ENCODE measurements around the gene MEF2C. TPM values are rescaled to one million over a fixed set of nuclear protein-coding genes. Genes with fewer than 3 reads are reported as not detected.
A peak's percentile ranks its signal among the peaks of the same experiment; 100 is the strongest.

Gene MEF2C
- total RNA-seq, 1 donor from 2014 or later, result 24.1 TPM

DNA sequence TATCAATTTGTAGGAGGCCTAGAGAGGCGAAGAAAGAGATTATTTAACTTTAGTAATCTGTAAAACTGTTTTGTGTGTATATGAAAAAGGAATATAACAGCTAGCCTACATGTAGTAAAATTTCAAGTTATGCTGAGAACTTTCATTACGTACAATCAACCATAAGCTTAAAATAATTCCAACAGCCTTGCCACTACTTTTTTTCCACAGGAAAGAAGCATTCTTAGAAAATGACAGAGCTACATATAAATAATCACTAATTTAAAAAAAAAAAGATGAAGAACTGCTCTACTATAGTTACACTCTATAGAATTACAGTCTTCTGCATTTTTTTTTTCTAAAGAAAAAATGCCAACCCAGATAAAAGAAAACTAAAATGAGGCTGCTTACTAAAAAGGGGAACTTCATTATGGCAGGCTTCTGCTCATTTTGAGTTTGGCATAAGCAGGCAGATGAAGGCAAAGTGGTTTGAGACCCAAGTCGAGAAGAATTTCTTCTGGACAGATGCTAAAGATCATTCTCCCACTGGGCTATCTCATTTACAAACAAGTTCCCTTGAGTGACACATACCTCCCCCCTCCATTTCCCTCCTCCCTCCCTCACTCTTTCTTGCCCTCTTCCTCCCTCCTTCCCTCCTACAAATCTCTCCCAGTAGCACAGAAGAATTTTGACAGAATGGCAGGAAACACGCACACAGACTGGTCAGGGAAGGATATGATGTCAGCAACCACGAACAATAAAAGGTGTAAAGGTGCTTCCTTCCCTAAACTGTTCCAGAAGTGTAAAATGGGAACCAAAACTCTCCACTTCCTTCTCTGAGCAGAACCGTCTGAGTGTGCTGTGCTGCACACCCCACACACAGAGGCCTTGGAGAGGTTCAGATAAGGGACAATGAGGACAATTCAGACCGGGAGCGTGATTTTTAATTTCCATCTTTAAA lies 56.1 kb downstream of the MEF2C start:
- Mint-ChIP-seq H3K9me3 (ENCODE audit: unreplicated experiment) (peaks cover 2% of the 10 kb centered on the region), H3K36me3 (ENCODE audit: unreplicated experiment) (no peaks in the 10 kb centered on the region), H3K27ac (ENCODE audit: unreplicated experiment) (peak overlapping the region; percentile 44), H3K27me3 (ENCODE audit: unreplicated experiment) (peaks cover 2% of the 10 kb centered on the region), H3K4me3 (ENCODE audit: unreplicated experiment) (no peak overlapping the region), H3K4me1 (ENCODE audit: low read depth, unreplicated experiment) (peaks cover 32% of the 10 kb centered on the region)
- no peak for DNase-seq
- TF ChIP-seq, protein P1, sequence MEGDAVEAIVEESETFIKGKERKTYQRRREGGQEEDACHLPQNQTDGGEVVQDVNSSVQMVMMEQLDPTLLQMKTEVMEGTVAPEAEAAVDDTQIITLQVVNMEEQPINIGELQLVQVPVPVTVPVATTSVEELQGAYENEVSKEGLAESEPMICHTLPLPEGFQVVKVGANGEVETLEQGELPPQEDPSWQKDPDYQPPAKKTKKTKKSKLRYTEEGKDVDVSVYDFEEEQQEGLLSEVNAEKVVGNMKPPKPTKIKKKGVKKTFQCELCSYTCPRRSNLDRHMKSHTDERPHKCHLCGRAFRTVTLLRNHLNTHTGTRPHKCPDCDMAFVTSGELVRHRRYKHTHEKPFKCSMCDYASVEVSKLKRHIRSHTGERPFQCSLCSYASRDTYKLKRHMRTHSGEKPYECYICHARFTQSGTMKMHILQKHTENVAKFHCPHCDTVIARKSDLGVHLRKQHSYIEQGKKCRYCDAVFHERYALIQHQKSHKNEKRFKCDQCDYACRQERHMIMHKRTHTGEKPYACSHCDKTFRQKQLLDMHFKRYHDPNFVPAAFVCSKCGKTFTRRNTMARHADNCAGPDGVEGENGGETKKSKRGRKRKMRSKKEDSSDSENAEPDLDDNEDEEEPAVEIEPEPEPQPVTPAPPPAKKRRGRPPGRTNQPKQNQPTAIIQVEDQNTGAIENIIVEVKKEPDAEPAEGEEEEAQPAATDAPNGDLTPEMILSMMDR (IDR thresholded peaks at IDR 0.05; ENCODE audit: partially characterized antibody, unreplicated experiment), result no peak

DNA sequence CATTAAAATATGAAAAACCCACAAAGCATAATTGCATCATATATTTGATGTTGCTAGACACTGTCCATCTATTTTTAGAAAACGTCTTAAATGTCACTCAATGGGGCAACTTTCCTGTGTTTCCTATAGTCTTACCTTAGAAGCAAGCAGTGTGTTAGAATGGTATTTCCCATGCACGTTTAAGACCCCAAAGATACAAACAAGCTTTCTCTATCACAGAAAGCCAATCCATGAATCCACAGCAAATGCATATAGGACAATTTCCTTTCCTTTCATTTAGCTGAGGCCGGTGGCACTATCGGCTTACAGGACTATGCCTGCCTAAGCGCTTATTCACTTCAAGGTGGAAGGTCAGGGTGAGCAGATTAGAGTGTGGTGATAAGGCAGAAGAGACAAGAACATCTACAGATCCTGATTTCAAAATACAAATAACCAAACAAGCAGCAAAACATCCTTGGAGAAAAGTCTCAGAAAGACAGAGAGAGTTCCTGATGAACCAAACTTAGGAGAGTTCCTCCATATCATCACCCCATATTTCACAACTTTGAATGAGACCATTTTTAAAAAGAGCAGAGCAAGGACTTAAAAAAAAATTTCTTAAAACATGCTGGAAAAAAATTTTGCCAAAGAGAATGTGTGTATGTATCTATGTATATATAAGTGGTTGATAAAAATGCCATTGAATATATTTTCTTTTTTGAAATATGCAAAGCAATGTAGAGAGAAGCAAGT lies 57.2 kb downstream of the MEF2C start:
- TF ChIP-seq, protein P1 (IDR thresholded peaks at IDR 0.05; ENCODE audit: partially characterized antibody, unreplicated experiment), result no peak
- DNase-seq, result no peak
- Mint-ChIP-seq H3K36me3 (ENCODE audit: unreplicated experiment) (no peaks in the 10 kb centered on the region), H3K27ac (ENCODE audit: unreplicated experiment) (peak overlapping the region; percentile 40), H3K4me1 (ENCODE audit: low read depth, unreplicated experiment) (peaks cover 29% of the 10 kb centered on the region), H3K27me3 (ENCODE audit: unreplicated experiment) (peaks cover 2% of the 10 kb centered on the region), H3K9me3 (ENCODE audit: unreplicated experiment) (peaks cover 2% of the 10 kb centered on the region), H3K4me3 (ENCODE audit: unreplicated experiment) (no peak overlapping the region)

DNA sequence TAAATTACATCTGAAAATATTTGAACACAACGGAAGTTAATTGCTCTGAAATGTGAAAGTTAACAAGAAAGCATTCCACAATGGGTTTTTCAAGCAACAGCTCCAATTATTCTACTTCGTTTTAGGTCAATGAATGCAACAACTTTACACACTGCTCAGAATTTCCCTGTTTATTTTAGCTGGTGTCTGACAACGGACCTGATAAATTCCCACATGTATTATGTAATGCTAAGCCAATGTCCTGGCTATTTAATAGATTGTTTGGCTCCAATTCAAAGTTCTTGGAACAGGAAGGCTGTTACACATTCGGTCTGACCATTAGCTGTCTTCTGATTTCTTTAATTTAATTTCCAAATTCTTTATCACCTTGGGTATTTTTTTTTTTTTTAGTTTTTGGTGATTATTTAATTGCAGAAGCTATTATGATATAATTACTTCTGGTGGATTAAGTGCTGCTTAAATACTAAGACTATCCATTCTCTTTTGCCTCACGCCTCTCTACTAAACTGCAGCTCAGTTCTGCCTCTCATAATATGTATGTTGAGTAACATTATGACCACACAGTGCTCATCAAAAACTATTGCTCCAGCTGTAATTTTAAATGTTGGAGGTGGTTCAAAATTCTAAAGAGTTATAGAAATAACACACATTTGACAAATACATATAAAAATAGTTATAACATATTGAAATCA lies 57.9 kb downstream of the MEF2C start:
- Mint-ChIP-seq H3K27ac (ENCODE audit: unreplicated experiment) (no peak overlapping the region), H3K9me3 (ENCODE audit: unreplicated experiment) (peaks cover 2% of the 10 kb centered on the region), H3K36me3 (ENCODE audit: unreplicated experiment) (no peaks in the 10 kb centered on the region), H3K4me3 (ENCODE audit: unreplicated experiment) (no peak overlapping the region), H3K27me3 (ENCODE audit: unreplicated experiment) (peaks cover 2% of the 10 kb centered on the region), H3K4me1 (ENCODE audit: low read depth, unreplicated experiment) (peaks cover 29% of the 10 kb centered on the region)
- TF ChIP-seq, protein P1 (IDR thresholded peaks at IDR 0.05; ENCODE audit: partially characterized antibody, unreplicated experiment), result no peak
- no peak for DNase-seq

DNA sequence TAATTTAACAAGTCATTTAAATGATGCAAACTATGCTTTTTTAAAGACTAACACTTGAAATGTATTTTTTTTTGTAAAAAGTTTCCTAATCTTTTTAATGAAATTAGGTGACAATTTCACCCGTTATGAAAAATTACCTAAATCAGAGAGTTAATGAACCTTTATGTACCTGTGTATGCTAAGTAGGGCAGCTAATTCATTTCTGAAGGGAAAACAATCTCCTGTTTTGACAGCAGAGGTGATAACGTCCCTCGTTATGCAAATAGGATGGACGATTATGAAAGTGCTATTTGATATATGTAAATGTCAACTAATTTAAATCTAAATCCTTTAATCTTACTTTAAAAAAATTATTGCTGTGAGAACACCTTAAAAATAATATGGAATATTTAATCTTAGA lies 58.8 kb downstream of the MEF2C start:
- TF ChIP-seq, protein P1 (IDR thresholded peaks at IDR 0.05; ENCODE audit: partially characterized antibody, unreplicated experiment), result no peak
- Mint-ChIP-seq H3K36me3 (ENCODE audit: unreplicated experiment) (no peaks in the 10 kb centered on the region), H3K27me3 (ENCODE audit: unreplicated experiment) (peaks cover under 1% of the 10 kb centered on the region), H3K27ac (ENCODE audit: unreplicated experiment) (no peak overlapping the region), H3K4me3 (ENCODE audit: unreplicated experiment) (no peak overlapping the region), H3K4me1 (ENCODE audit: low read depth, unreplicated experiment) (peaks cover 28% of the 10 kb centered on the region), H3K9me3 (ENCODE audit: unreplicated experiment) (peaks cover 2% of the 10 kb centered on the region)
- no peak for DNase-seq
